K562 (cell line): ENCODE measurements around the gene SPATA25. TPM values are rescaled to one million over a fixed set of nuclear protein-coding genes. Genes with fewer than 3 reads are reported as not detected.
A peak's percentile ranks its signal among the peaks of the same experiment; 100 is the strongest.

Experiments used
- ARID1B ChIP-seq: fragments of 450-650 bp; IDR thresholded peaks from 2 replicates; pipeline ENCODE4 v1.6.1; 2016; ENCODE audit warnings: antibody characterized with exemption, mild to moderate bottlenecking, inconsistent platforms
- CEBPG ChIP-seq, 3 experiments: fragments of 200-800 bp in 1 of 3; sonication (Bioruptor generic) in 1 of 3; sonication (generic) in 1 of 3; formaldehyde crosslinking in 1 of 3; IDR thresholded peaks in 2 of 3; conservative IDR thresholded peaks in 1 of 3; 2 replicates each; pipeline versions ENCODE4 v1.6.1 to v1.8.0; 2016 to 2022; ENCODE audit warnings: missing compliant biosample characterization in 2 of 3, missing genetic modification characterization in 2 of 3, mild to moderate bottlenecking in 1 of 3, missing genetic modification reagents in 1 of 3
- FOXJ3 ChIP-seq: sonication (generic); formaldehyde crosslinking; IDR thresholded peaks from 2 replicates; pipeline ENCODE4 v1.4.0; 2020; ENCODE audit warnings: mild to moderate bottlenecking, missing genetic modification reagents
- MCM2 ChIP-seq: fragments of 450-650 bp; IDR thresholded peaks from 2 replicates; pipeline ENCODE4 v1.6.1; 2017; ENCODE audit warnings: low read depth, mild to moderate bottlenecking
- MGA ChIP-seq: fragments of 450-650 bp; IDR thresholded peaks from 2 replicates; pipeline ENCODE4 v1.6.1; 2016; ENCODE audit warnings: mild to moderate bottlenecking, moderate library complexity
- SREBF1 ChIP-seq: fragments of 150-350 bp; IDR thresholded peaks from 2 replicates; pipeline ENCODE4 v1.6.1; 2014; ENCODE audit warnings: antibody characterized with exemption, low read depth, low read length, borderline replicate concordance
- TAF1 ChIP-seq: IDR thresholded peaks from 2 replicates; pipeline ENCODE4 v1.6.1; 2011; ENCODE audit warnings: mild to moderate bottlenecking, low read length, moderate library complexity; ENCODE audit not compliant: insufficient read depth, control insufficient read depth, severe bottlenecking; ENCODE audit errors: extremely low read depth
- TCFL5 ChIP-seq: fragments of 250-450 bp; sonication (Bioruptor Pico); conservative IDR thresholded peaks from 2 replicates; pipeline ENCODE4 v1.6.1; 2021; ENCODE audit warnings: mild to moderate bottlenecking, moderate library complexity, matching md5 sums
- U2AF1 ChIP-seq: fragments of 200-400 bp; formaldehyde crosslinking; optimal IDR thresholded peaks from 2 replicates; pipeline ENCODE3; 2017; ENCODE audit warnings: mild to moderate bottlenecking, low read depth, low read length, moderate library complexity
- ZNF354B ChIP-seq: fragments of 250-450 bp; sonication (Bioruptor Pico); IDR thresholded peaks from 2 replicates; pipeline ENCODE4 v1.4.0; 2020
- ZNF639 ChIP-seq, 2 experiments: fragments of 200-800 bp in 1 of 2; sonication (Bioruptor generic) in 1 of 2; sonication (generic) in 1 of 2; formaldehyde crosslinking in 1 of 2; IDR thresholded peaks in 1 of 2; conservative IDR thresholded peaks in 1 of 2; 2 replicates each; pipeline versions ENCODE4 v1.5.0 to v1.6.1; 2016 to 2020; ENCODE audit warnings: missing compliant biosample characterization in 1 of 2, missing genetic modification characterization in 1 of 2, missing genetic modification reagents in 1 of 2
- ZNF766 ChIP-seq: fragments of 200-800 bp; sonication (Bioruptor generic); conservative IDR thresholded peaks from 2 replicates; pipeline ENCODE4 v1.6.1; 2016; ENCODE audit warnings: missing genetic modification characterization, missing compliant biosample characterization
- ZNF780A ChIP-seq: fragments of 250-450 bp; sonication (Bioruptor Pico); IDR thresholded peaks from 2 replicates; pipeline ENCODE4 v1.5.0; 2021; ENCODE audit warnings: mild to moderate bottlenecking
- polyA plus RNA-seq, 8 experiments: library from polyadenylated mRNA; depleted of rRNA in 4 of 8; stranded (reverse) in 5 of 8; unstranded in 3 of 8; fragments of >200 nt; fragmentation: Nextera tagmentation in 2 of 8; fragmentation: Illumina TruSeq in 1 of 8; extraction: Ambion mirVana in 2 of 8; extraction: Trizol in 1 of 8; gene quantifications; 2 replicates each; pipeline versions ENCODE4 v1.2.1 to v1.2.3, GENCODE V29; 2011 to 2014; ENCODE audit warnings: inconsistent platforms in 1 of 8, missing spikeins in 1 of 8
- total RNA-seq, 7 experiments: library from RNA; depleted of rRNA in 6 of 7; stranded (reverse); fragments of >200 nt in 6 of 7; fragmentation: Illumina TruSeq in 2 of 7; extraction: Trizol in 2 of 7; gene quantifications; 2 replicates each; pipeline versions ENCODE4 v1.2.1 to v1.2.3, GENCODE V29; 2011 to 2021; ENCODE audit warnings: low replicate concordance in 1 of 7

Gene SPATA25
- total and polyA plus RNA-seq, 9 of the 15 experiments (the other 6 are each of a cell fraction or from before 2014, with no cell fraction given), result 0.21 to 0.95 (median 0.53) TPM; not detected in 3

GRCh38 chr20:45934586-45935415 is 47.4 kb upstream of the SPATA25 start, which contains the start of gene PCIF1 (continued):
- TF ChIP-seq MGA, result no peak
- no peak for TF ChIP-seq CEBPG (CRISPR knock-in tag; IDR thresholded peaks at IDR 0.05)
- no peak; a peak in 1 of 4 replicates for TF ChIP-seq CEBPG (tag; conservative IDR thresholded peaks at IDR 0.05 in 1 of 2, IDR thresholded peaks at IDR 0.05 in 1 of 2)
- no peak for TF ChIP-seq ZNF354B (CRISPR knock-in tag)
- TF ChIP-seq FOXJ3 (CRISPR knock-in tag), result no peak
- TF ChIP-seq ZNF780A (CRISPR knock-in tag), result no peak
- TF ChIP-seq MCM2, result no peak
- peak; percentile 99 for TF ChIP-seq TAF1
- no peak for TF ChIP-seq TCFL5 (CRISPR knock-in tag)
- TF ChIP-seq SREBF1, result no peak
- peak; percentile 89 for TF ChIP-seq ZNF766 (CRISPR knock-in tag)
- peak in 1 of 2 experiments; percentile 90; a peak in 2 of 4 replicates for TF ChIP-seq ZNF639 (CRISPR knock-in tag; conservative IDR thresholded peaks at IDR 0.05 in 1 of 2, IDR thresholded peaks at IDR 0.05 in 1 of 2)
- no peak; the same call in 1 of the 2 replicates for TF ChIP-seq ARID1B
- peak; percentile 99 for TF ChIP-seq U2AF1
